ENCODE results near the gene MACF1. TPM values are rescaled to one million over a fixed set of nuclear protein-coding genes. Genes with fewer than 3 reads are reported as not detected.
"Not testable (repeated sequence)": the region's sequence is repeated elsewhere in the genome, so short reads cannot be mapped to it uniquely, and the experiment has no call there.

The MACF1 gene
- total RNA-seq, 2 experiments from 2014 or later, result 319 to 488 TPM

GRCh38 chr1:39507230-39507928 lies 302.9 kb downstream of the MACF1 start:
- CTCF ChIA-PET, result interaction anchor here (1.2 kb wide), 1 partner anchor 31 kb away, joined by 4 read pairs; no protein-coding TSS in a partner anchor
- Mint-ChIP-seq H3K27ac (no peak overlapping the region), H3K9me3 (ENCODE audit: low read depth) (no peaks in the 10 kb centered on the region), H3K4me1 (peaks cover 19% of the 10 kb centered on the region), H3K27me3 (peaks cover 28% of the 10 kb centered on the region), H3K36me3 (no peaks in the 10 kb centered on the region), H3K4me3 (no peak overlapping the region)
- DNase-seq (no peak), ATAC-seq (no peak)

GRCh38 chr1:39508266-39508665 lies 303.8 kb downstream of the MACF1 start:
- CTCF ChIA-PET, result interaction anchor here (1.2 kb wide), 1 partner anchor 31 kb away, joined by 4 read pairs; no protein-coding TSS in a partner anchor
- Mint-ChIP-seq H3K9me3 (ENCODE audit: low read depth) (no peaks in the 10 kb centered on the region), H3K27ac (no peak overlapping the region), H3K36me3 (no peaks in the 10 kb centered on the region), H3K27me3 (peaks cover 28% of the 10 kb centered on the region), H3K4me3 (no peak overlapping the region), H3K4me1 (peaks cover 19% of the 10 kb centered on the region)
- ATAC-seq, result no peak
- DNase-seq, result no peak

GRCh38 chr1:39508857-39509305 lies 304.4 kb downstream of the MACF1 start:
- Mint-ChIP-seq H3K9me3 (ENCODE audit: low read depth) (no peaks in the 10 kb centered on the region), H3K27me3 (peaks cover 28% of the 10 kb centered on the region), H3K4me3 (no peak overlapping the region), H3K4me1 (peaks cover 19% of the 10 kb centered on the region), H3K27ac (peak overlapping the region; percentile 15), H3K36me3 (no peaks in the 10 kb centered on the region)
- DNase-seq (no peak), ATAC-seq (peak; percentile 38)
- CTCF ChIA-PET, result interaction anchor here (1.2 kb wide), 1 partner anchor 30 kb away, joined by 4 read pairs; no protein-coding TSS in a partner anchor

GRCh38 chr1:39509360-39510009 lies 305.0 kb downstream of the MACF1 start:
- DNase-seq (peak; percentile 61), ATAC-seq (peak; percentile 37)
- peak overlapping the region; percentile 15 for H3K27ac Mint-ChIP-seq
- peak overlapping the region; percentile 4 for H3K4me3 Mint-ChIP-seq
- H3K27me3 Mint-ChIP-seq, result peaks cover 28% of the 10 kb centered on the region
- no peaks in the 10 kb centered on the region for H3K36me3 Mint-ChIP-seq
- H3K9me3 Mint-ChIP-seq (ENCODE audit: low read depth), result no peaks in the 10 kb centered on the region
- peaks cover 19% of the 10 kb centered on the region for H3K4me1 Mint-ChIP-seq
- CTCF ChIA-PET, result no interaction called here

GRCh38 chr1:39510570-39511186 lies 306.2 kb downstream of the MACF1 start:
- not testable (repeated sequence) for H3K27ac Mint-ChIP-seq
- H3K27me3 Mint-ChIP-seq, result peaks cover 30% of the 10 kb centered on the region

GRCh38 chr1:39511477-39511876 lies 307.0 kb downstream of the MACF1 start:
- H3K36me3 Mint-ChIP-seq; H3K27ac Mint-ChIP-seq; CTCF ChIA-PET; H3K4me3 Mint-ChIP-seq; ATAC-seq; H3K9me3 Mint-ChIP-seq (ENCODE audit: low read depth); DNase-seq: not testable (repeated sequence)
- H3K27me3 Mint-ChIP-seq, result peaks cover 29% of the 10 kb centered on the region
- peaks cover 22% of the 10 kb centered on the region for H3K4me1 Mint-ChIP-seq

More at GRCh38 chr1:39510570-39511186, 306.2 kb downstream of the MACF1 start:
- H3K9me3 Mint-ChIP-seq (ENCODE audit: low read depth); CTCF ChIA-PET; ATAC-seq; H3K4me3 Mint-ChIP-seq; H3K36me3 Mint-ChIP-seq; DNase-seq: not testable (repeated sequence)
- H3K4me1 Mint-ChIP-seq, result peaks cover 22% of the 10 kb centered on the region

GRCh38 chr1:39512234-39512847 lies 307.8 kb downstream of the MACF1 start:
- CTCF ChIA-PET; H3K36me3 Mint-ChIP-seq; H3K4me3 Mint-ChIP-seq; H3K9me3 Mint-ChIP-seq (ENCODE audit: low read depth); H3K27ac Mint-ChIP-seq; DNase-seq: not testable (repeated sequence)
- ATAC-seq, result peak; percentile 32
- H3K4me1 Mint-ChIP-seq, result peaks cover 22% of the 10 kb centered on the region
- H3K27me3 Mint-ChIP-seq, result peaks cover 21% of the 10 kb centered on the region

GRCh38 chr1:39514710-39515124 lies 310.2 kb downstream of the MACF1 start:
- H3K9me3 Mint-ChIP-seq (ENCODE audit: low read depth); H3K27ac Mint-ChIP-seq; H3K36me3 Mint-ChIP-seq; CTCF ChIA-PET; H3K4me3 Mint-ChIP-seq; H3K4me1 Mint-ChIP-seq; H3K27me3 Mint-ChIP-seq; DNase-seq: not testable (repeated sequence)
- peak; percentile 27 for ATAC-seq

GRCh38 chr1:39515131-39516086 lies 310.9 kb downstream of the MACF1 start:
- CTCF ChIA-PET; H3K27ac Mint-ChIP-seq; H3K36me3 Mint-ChIP-seq; H3K9me3 Mint-ChIP-seq (ENCODE audit: low read depth); H3K27me3 Mint-ChIP-seq; H3K4me1 Mint-ChIP-seq: not testable (repeated sequence)
- DNase-seq (peak; percentile 47), ATAC-seq (peak; percentile 60)
- peak overlapping the region; percentile 60 for H3K4me3 Mint-ChIP-seq

- ATAC-seq; H3K9me3 Mint-ChIP-seq (ENCODE audit: low read depth); H3K27me3 Mint-ChIP-seq; H3K36me3 Mint-ChIP-seq; H3K4me1 Mint-ChIP-seq; H3K4me3 Mint-ChIP-seq; DNase-seq; CTCF ChIA-PET; H3K27ac Mint-ChIP-seq: not testable (repeated sequence)
These were observed 312.3 kb downstream of the MACF1 start for GRCh38 chr1:39516841-39517240.

- ATAC-seq; DNase-seq; H3K27me3 Mint-ChIP-seq; CTCF ChIA-PET; H3K4me3 Mint-ChIP-seq; H3K9me3 Mint-ChIP-seq (ENCODE audit: low read depth); H3K4me1 Mint-ChIP-seq; H3K36me3 Mint-ChIP-seq; H3K27ac Mint-ChIP-seq: not testable (repeated sequence)
These were observed 313.4 kb downstream of the MACF1 start for GRCh38 chr1:39517936-39518335.

GRCh38 chr1:39519376-39519775 lies 314.9 kb downstream of the MACF1 start:
- H3K27me3 Mint-ChIP-seq; ATAC-seq; CTCF ChIA-PET; H3K4me1 Mint-ChIP-seq; DNase-seq; H3K27ac Mint-ChIP-seq; H3K36me3 Mint-ChIP-seq; H3K4me3 Mint-ChIP-seq; H3K9me3 Mint-ChIP-seq (ENCODE audit: low read depth): not testable (repeated sequence)
